ENCODE results near the gene CBX4. TPM values are rescaled to one million over a fixed set of nuclear protein-coding genes. Genes with fewer than 3 reads are reported as not detected.

Gene CBX4
- total RNA-seq, 2 experiments from 2014 or later: 98.9 to 110 TPM

DNA sequence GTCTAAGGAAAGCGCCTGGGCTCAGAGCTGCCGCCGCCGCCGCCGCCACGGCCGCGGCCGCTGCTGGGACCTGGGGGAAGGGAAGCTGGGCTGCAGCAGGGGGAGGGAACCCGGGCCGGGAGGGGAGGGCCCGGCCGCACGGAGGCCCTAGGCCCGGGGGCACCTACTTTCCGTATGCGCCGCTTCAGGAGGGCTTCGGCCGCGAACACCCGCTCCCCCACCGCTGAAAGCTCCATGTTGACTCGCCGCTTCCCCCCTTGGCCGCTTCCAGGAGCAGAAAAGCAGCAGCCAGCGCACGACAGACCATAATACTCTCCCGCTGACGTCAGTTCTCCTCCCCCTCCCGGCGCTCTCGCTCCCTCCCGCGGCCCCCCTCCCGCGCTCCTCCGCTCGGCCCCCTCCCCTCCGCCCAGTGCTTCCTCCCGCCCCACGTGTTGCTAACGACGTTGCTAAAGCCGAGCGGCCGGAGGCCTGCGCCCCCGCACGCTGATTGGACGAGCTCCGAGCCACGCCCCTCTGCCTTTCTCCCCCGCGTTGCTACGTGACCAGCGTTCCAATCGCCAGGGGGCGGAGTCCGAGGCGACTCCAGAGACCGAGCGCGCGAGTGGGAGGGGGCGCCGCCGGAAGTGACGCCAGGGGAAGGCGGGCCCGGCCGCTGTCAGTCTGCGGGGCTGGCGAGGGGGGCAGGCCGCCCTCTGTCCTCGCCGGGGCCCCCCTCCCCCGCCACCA lies 42.3 kb downstream of the CBX4 start, which contains the start of gene CBX8:
Gene CBX8 (minus strand): TSS at position 315 of the 729 bp plus-strand sequence. CDS start 79 bp downstream, at position 236.
- H3K4me1 ChIP-seq (ENCODE audit: insufficient read depth, low read length, poor library complexity, severe bottlenecking): peaks cover 49% of the 10 kb centered on the region
- peak within 1 kb of the TSS; percentile 87 for H3K4me3 ChIP-seq (ENCODE audit: low read depth, low read length, poor library complexity, severe bottlenecking)
- CTCF ChIA-PET (ENCODE audit: unreplicated experiment): interaction anchor here (0.6 to 1.0 kb wide), 4 partner anchors 39 to 1645 kb away, joined by 3 to 8 read pairs (median 4); no protein-coding TSS in a partner anchor
- H3K9me2 ChIP-seq (ENCODE audit: insufficient read depth, low read length): no peaks in the 10 kb centered on the region
- H2AFZ ChIP-seq (ENCODE audit: low read length): peak within 1 kb of the TSS; percentile 62
- H3K4me2 ChIP-seq (ENCODE audit: low read length): peak within 1 kb of the TSS; percentile 87
- BruUV-seq (replicated peaks): no TSS peak
- peaks cover 8% of the 10 kb centered on the region for H3K36me3 ChIP-seq (ENCODE audit: insufficient read depth, low read length)
- intact Hi-C loops (cut with micrococcal nuclease; ENCODE audit: unreplicated experiment): loop anchor here (1.0 to 5.0 kb wide), 3 partner anchors 18 to 465 kb away; partner anchors contain the start of genes CBX2 and RNF213
- H3K27ac ChIP-seq (ENCODE audit: low read depth, low read length, poor library complexity, severe bottlenecking): peak within 1 kb of the TSS; percentile 53
- TF ChIP-seq, protein P1, sequence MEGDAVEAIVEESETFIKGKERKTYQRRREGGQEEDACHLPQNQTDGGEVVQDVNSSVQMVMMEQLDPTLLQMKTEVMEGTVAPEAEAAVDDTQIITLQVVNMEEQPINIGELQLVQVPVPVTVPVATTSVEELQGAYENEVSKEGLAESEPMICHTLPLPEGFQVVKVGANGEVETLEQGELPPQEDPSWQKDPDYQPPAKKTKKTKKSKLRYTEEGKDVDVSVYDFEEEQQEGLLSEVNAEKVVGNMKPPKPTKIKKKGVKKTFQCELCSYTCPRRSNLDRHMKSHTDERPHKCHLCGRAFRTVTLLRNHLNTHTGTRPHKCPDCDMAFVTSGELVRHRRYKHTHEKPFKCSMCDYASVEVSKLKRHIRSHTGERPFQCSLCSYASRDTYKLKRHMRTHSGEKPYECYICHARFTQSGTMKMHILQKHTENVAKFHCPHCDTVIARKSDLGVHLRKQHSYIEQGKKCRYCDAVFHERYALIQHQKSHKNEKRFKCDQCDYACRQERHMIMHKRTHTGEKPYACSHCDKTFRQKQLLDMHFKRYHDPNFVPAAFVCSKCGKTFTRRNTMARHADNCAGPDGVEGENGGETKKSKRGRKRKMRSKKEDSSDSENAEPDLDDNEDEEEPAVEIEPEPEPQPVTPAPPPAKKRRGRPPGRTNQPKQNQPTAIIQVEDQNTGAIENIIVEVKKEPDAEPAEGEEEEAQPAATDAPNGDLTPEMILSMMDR (conservative IDR thresholded peaks at IDR 0.05; ENCODE audit: low read length): no peak
- no peak for TF ChIP-seq EZH2phosphoT487 (IDR thresholded peaks at IDR 0.05; ENCODE audit: borderline replicate concordance, low read depth, low read length)
- no peaks in the 10 kb centered on the region for H3K9me3 ChIP-seq (ENCODE audit: low read length)
- POLR2A ChIA-PET: interaction anchor here (0.6 to 1.3 kb wide), 8 partner anchors 12 to 1053 kb away, joined by 3 to 9 read pairs (median 4); no protein-coding TSS in a partner anchor
- H3K79me2 ChIP-seq (ENCODE audit: insufficient read depth, low read depth, low read length): peaks cover 9% of the 10 kb centered on the region; the same call in 1 of the 2 replicates
- DNase-seq (ENCODE audit: low spot score): peak; percentile 100
- no peaks in the 10 kb centered on the region for H4K20me1 ChIP-seq (ENCODE audit: insufficient read depth, low read length)

DNA sequence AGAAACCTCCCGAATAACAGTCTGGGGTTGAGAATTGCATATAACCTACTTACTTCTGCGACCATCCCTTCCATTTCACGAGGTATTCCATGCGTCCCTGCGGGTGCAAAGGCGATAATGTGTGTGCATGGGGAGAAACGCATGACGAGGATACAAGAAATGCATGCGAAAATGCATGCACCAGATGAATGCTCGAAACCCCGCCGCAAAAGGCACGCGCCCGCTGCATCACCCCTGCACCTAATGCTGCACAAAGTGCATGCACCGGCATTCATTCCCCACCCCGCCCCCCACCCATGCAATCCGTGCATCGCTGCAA lies 42.8 kb downstream of the CBX4 start:
- Histone ChIP-seq H3K27ac (ENCODE audit: low read depth, low read length, poor library complexity, severe bottlenecking) (peak overlapping the region; percentile 53), H3K4me1 (ENCODE audit: insufficient read depth, low read length, poor library complexity, severe bottlenecking) (peaks cover 49% of the 10 kb centered on the region), H3K4me3 (ENCODE audit: low read depth, low read length, poor library complexity, severe bottlenecking) (peak overlapping the region; percentile 87), H3K4me2 (ENCODE audit: low read length) (peak overlapping the region; percentile 87), H3K79me2 (ENCODE audit: insufficient read depth, low read depth, low read length) (peaks cover 9% of the 10 kb centered on the region; the same call in 1 of the 2 replicates), H4K20me1 (ENCODE audit: insufficient read depth, low read length) (no peaks in the 10 kb centered on the region), H3K9me3 (ENCODE audit: low read length) (no peaks in the 10 kb centered on the region), H2AFZ (ENCODE audit: low read length) (peak overlapping the region; percentile 62), H3K9me2 (ENCODE audit: insufficient read depth, low read length) (no peaks in the 10 kb centered on the region), H3K36me3 (ENCODE audit: insufficient read depth, low read length) (peaks cover 8% of the 10 kb centered on the region)
- TF ChIP-seq, protein P1 (conservative IDR thresholded peaks at IDR 0.05; ENCODE audit: low read length): no peak
- TF ChIP-seq EZH2phosphoT487 (IDR thresholded peaks at IDR 0.05; ENCODE audit: borderline replicate concordance, low read depth, low read length): no peak
- CTCF ChIA-PET (ENCODE audit: unreplicated experiment): interaction anchor here (0.6 to 0.7 kb wide), 2 partner anchors 174 to 1645 kb away, joined by 3 read pairs; no protein-coding TSS in a partner anchor
- BruUV-seq (replicated peaks): no TSS peak
- peak; percentile 62 for DNase-seq (ENCODE audit: low spot score)
- intact Hi-C loops (cut with micrococcal nuclease; ENCODE audit: unreplicated experiment): loop anchor here (2.0 to 5.0 kb wide), 2 partner anchors 18 to 466 kb away; partner anchors contain the start of genes CBX2 and RNF213
- POLR2A ChIA-PET: interaction anchor here (0.7 to 1.3 kb wide), 6 partner anchors 12 to 40 kb away, joined by 3 to 9 read pairs (median 4); no protein-coding TSS in a partner anchor

Measured in OCI-LY7 (cell line).